Esophagus mucosa (tissue), 1 donor: ENCODE measurements around the gene RSU1. TPM values are rescaled to one million over a fixed set of nuclear protein-coding genes. Genes with fewer than 3 reads are reported as not detected.
"Not testable (repeated sequence)": the region's sequence is repeated elsewhere in the genome, so short reads cannot be mapped to it uniquely, and the experiment has no call there.

Experiments
- ATAC-seq: fragments of 200-7000 bp; cut with Tn5 transposase; one replicate; pipeline ENCODE4 v1.9.1; 2020
- total RNA-seq: library from RNA; stranded (reverse); gene quantifications from one replicate; pipeline ENCODE4 v1.2.4, GENCODE V29; 2023
- donor health status: DM: yes; HTN: yes; CAD: no.

Gene RSU1
- total RNA-seq, 1 donor from 2014 or later = 48.9 TPM

GRCh38 chr10:16779384-16779915, 37.8 kb downstream of the RSU1 start:
- ATAC-seq = no peak

GRCh38 chr10:16777473-16778370, 39.5 kb downstream of the RSU1 start:
- peak; percentile 58 for ATAC-seq

DNA sequence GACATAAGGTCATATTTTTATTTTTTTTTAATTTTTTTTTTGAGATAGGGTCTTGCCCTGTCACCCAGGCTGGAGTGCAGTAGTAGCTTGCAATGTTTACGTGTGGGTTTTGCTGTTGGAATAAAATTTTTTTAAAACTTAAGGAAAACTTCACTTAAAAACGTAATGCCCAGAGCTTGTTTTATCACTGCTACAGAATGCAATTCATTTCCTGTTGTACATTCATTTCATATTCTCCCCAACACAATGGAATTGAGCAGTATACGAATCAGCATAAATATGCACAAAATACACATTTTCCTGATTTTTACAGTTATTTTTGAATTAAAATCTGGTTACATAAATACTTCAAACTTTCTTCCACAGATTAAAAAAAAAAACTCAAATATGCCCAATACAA, 40.3 kb downstream of the RSU1 start:
- no peak for ATAC-seq

GRCh38 chr10:16773334-16773733, 43.9 kb downstream of the RSU1 start:
- ATAC-seq = no peak

DNA sequence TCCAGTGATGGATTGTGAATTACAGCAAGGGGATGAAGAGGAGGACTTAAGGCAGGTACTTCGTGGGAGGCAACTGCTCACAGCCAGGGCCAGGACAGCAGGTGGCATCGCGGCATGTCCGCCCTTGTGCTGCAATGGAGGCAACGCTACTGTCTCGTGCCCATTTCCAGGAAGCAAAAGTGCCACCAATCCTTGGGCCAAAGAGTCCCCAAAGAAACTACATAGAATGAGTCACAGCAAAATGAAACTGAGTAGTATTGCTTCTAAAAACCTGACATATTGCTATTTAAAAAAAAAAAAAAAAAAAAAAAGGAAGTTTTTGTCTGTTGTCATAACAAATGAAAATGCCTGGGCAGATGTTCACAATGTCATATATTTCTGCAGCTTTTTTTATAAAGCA, 46.6 kb downstream of the RSU1 start:
- ATAC-seq = no peak

GRCh38 chr10:16770141-16770540, 47.1 kb downstream of the RSU1 start:
- ATAC-seq = no peak

DNA sequence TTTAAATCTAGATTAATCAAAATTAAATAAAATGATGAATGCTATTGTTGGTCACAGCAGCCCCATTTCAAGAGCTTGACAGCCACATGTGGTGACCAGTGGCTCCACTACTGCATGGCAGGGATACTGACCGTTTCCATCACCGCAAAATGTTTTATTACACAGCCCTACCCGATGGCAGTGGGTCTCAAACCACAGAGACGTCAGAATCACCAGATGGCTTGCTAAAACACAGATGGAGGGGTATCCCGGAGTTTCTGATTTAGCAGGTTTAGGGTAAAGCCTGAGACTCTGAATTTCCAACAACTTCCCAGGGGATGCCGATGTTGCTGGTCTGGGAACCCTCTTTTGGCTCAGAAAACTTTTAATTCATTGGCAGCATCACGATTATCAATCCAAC, 47.9 kb downstream of the RSU1 start:
- ATAC-seq = no peak

- no peak for ATAC-seq
Observed at GRCh38 chr10:16768702-16769101, 48.5 kb downstream of the RSU1 start.

- ATAC-seq = no peak
Observed at GRCh38 chr10:16765509-16766375, 51.5 kb downstream of the RSU1 start.

DNA sequence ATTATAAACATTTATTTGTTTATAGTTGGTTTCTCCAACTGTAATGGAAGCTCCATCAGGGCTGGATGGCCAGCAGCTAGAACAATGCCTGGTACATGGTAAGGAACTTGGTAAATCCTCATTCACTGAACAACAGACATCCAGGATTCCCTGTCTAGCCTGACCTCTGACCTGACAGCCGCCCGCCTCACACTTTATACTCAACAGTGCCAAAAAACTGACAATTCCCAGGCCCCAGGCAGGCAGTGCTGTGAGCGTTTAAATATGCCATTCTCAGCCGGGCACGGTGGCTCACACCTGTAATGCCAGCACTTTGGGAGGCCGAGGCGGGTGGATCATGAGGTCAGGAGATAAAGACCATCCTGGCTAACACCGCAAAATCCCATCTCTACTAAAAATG, 55.9 kb downstream of the RSU1 start:
- no peak for ATAC-seq

GRCh38 chr10:16756561-16757221, 60.5 kb downstream of the RSU1 start:
- ATAC-seq = peak; percentile 8

DNA sequence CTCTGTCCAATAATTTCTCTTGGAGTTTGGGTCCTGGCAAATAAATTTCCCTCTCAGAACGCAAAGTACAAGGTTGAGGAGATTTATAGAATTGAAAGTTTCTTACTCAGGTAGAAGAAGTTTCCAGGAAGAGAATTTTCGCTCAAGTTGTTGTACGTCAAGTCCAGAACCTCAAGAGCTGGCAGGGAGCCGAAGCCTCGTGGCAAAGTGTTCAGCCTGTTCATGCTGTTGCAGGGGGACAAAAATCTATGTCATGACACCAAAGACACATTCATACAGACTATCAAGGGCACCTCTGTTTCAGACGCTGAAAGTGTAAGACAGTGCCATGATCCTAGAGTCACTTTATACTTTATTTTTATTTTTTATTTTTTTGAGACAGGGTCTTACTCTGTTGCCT, 62.5 kb downstream of the RSU1 start:
- no peak for ATAC-seq

DNA sequence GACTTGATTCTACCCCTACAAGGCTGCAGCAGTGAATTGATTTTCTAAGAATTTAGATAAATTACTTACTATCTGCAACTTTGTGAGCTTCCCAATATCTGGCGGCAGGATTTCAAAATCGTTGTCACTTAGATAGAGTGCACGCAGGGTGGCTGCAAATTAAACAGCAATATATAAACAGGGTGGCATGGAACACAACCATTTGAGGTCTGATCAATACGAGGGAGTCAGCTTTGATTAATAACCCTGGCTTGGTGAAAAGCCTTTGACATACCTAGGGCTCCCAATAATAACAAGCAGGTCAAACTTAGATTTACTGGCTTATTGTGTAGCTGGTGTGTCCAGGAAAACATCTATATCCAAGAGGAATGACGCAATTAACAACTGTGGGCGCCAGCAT, 64.4 kb downstream of the RSU1 start:
- not testable (repeated sequence) for ATAC-seq

GRCh38 chr10:16752099-16752498, 65.1 kb downstream of the RSU1 start:
- no peak for ATAC-seq

DNA sequence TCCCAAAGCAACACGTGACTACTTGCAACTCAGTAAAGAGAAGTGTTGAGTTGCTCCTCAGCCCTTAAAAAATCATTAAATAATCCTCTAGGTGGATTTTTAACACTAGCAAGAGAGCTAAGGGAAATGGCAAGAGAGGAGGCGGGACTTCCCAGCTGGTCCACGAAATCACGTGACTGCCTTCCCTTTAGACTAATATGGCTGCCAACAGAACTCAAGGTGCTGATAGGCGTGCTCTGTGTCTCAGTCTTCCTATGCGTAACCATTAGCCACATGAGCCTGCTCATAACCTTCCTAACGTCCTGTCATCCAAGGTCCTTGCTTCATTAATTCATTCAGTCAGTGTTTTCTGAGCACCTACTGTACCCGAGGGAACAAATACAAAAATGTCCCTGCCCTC, 66.0 kb downstream of the RSU1 start:
- no peak for ATAC-seq

- ATAC-seq = no peak
Observed at GRCh38 chr10:16750461-16750860, 66.8 kb downstream of the RSU1 start.

- ATAC-seq = no peak
Observed at GRCh38 chr10:16748749-16749148, 68.5 kb downstream of the RSU1 start.

DNA sequence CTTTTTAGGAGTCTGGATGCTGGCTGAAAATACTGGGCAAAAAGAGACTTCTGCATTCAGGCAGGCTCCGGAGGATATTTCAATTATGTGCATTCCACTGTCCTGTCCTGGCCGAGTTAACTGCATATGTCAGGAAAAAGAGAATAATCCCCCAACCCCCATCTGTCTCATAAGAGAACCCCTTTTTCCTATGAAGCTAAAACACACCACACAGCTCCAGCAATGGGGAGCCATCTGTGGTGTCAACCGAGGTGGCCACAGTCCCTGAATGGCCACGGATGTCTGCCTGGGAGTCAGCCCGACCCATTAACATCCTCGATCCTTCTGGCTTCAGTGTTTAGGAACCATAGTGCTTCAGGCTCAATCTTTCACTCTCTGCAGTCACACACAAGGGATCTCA, 70.4 kb downstream of the RSU1 start:
- no peak for ATAC-seq

DNA sequence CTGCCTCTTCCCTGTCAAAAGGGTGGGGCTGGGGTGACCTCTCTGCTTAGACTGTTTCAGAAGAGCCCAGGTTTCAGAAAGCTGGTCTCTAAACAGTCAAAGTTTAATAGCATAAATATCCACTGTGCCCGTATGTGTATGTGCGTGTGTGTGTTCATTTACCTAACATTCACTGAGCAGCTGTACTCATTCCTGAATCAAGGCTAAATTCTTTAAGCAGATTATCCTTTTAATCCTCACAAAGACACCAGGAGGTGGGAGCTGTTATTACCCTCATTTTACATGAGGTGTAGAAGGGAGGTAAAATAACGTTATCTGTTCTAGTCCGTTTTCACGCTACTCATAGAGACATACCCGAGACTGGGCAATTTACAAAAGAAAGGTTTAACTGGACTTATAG, 72.2 kb downstream of the RSU1 start:
- ATAC-seq = no peak

DNA sequence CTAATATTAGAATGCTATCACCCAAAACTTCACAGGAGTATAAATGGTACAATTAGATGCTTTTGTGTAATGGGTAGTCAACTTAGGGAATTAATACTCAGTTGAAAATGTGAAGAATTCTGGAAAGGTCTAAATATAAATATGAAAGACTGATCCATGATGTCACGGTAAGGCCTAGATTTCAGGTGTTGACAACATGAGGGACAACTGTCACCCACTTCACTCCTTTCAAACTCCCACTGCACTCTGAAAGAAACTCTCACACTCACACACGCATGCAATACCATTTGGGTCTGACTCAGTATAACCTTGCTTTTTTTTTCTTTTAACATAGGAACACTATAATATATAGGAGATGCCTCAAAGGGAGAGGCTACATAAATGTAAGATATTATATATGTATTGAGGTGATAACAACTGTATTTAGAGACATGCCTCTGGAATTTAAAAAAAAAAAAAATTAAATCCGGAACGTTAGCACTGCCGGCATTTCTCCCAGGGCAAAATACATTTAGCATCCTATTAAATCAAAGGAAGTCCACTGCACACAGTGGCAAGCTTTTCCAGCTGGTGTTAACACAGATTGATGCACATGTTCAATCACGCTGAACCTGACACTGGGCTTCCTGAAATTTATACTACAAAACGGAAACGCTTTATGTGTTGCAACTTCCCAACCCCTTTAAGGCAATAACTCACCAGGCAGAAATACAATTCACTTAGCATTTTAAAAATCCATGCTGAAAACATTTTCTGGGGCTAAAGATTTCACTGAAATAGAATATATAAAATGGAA, 74.9 kb downstream of the RSU1 start:
- ATAC-seq = no peak

DNA sequence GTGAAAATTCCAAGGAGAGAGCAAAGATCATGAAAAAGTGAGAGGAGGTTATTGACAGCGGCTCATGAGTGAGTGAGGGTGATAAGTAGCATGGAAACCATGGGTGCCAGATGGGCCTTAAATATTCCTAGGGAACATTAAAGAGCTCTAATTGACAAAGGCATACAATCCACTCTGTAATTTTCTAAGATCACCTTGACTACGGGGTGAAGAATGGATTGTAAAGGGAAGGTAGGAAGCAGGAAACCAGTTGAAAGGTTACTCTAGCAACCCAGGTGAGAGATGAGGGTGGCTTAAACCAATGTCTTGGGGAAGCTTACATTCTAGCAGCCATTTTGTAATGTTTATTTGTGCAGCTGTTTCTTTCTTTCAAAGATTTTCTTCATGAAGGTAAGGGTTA, 75.7 kb downstream of the RSU1 start:
- ATAC-seq = no peak

DNA sequence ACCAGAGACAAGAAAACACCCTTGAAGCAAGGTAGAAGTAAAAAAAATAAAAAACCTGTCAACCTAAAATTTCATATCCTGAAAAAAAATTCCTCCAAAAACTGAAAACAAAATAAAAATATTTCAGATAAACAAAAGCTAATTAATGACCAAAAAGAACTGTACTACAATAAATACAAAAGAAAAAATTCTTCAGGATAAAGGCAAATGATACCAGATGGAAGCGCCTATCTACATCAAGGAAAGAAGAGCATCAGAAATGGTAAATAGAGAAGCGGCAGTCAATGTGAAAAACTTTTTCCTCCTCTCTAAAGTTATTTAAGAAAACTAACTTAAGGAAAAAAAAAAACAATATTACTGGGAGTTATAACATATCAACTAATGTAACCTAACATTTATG, 79.8 kb downstream of the RSU1 start:
- no peak for ATAC-seq
